NCI-H510A (cell line): ENCODE results near the gene TAF11L11.
"Not testable (repeated sequence)": the region's sequence is repeated elsewhere in the genome, so short reads cannot be mapped to it uniquely, and the experiment has no call there.

Experiments used
- DNase-seq: peaks from one replicate; lab custom pipeline; 2025; lab: John Stamatoyannopoulos, UW

Gene TAF11L11

DNA sequence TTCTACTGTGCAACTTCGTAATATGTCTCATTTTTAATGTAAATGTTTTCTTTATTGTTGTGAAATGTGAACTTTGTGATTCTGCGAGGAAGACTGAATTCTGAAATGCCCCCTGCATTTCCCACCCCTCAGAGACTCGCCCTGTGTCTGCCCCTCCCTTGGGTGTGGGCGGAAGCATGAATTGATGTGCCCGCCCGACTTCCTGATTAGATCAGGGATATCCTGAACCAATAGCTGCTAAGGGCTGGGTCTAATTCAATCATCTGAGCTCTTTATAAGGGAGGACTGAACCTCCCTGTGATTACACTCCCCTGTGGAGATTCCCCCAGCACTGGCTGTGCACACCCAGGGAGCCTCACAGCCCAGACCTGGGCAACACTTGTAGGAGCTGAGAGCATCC is at the start of gene TAF11L11:
TAF11L11 (plus strand) TSS at position 304 of the 400 bp plus-strand sequence.
- DNase-seq = not testable (repeated sequence)

DNA sequence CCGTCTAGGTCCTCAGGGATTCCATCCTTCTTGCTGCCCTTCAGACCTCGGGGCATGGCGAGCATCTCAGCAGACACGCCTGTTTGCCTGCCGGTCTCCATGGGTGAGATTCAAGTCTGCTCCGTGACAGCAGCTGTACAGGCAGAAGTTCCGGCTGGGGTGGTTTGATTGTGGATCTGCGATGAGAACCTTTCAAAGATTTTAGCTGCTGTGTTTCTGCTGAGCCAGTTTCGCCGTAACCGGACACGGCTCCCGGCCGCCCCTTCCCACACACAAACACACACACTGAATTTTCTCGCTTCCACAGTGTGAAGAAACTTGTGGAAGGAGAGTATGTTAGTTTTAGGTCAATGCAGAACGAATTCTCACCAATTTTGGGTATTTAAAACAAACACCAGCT is 18.3 kb upstream of the TAF11L11 start, which contains the start of gene TAF11L7:
TAF11L7 (minus strand) TSS at position 101 of the 400 bp plus-strand sequence.
- not testable (repeated sequence) for DNase-seq

DNA sequence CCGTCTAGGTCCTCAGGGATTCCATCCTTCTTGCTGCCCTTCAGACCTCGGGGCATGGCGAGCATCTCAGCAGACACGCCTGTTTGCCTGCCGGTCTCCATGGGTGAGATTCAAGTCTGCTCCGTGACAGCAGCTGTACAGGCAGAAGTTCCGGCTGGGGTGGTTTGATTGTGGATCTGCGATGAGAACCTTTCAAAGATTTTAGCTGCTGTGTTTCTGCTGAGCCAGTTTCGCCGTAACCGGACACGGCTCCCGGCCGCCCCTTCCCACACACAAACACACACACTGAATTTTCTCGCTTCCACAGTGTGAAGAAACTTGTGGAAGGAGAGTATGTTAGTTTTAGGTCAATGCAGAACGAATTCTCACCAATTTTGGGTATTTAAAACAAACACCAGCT is 13.1 kb upstream of the TAF11L11 start, which contains the start of gene TAF11L8:
TAF11L8 (minus strand) TSS at position 101 of the 400 bp plus-strand sequence.
- not testable (repeated sequence) for DNase-seq

DNA sequence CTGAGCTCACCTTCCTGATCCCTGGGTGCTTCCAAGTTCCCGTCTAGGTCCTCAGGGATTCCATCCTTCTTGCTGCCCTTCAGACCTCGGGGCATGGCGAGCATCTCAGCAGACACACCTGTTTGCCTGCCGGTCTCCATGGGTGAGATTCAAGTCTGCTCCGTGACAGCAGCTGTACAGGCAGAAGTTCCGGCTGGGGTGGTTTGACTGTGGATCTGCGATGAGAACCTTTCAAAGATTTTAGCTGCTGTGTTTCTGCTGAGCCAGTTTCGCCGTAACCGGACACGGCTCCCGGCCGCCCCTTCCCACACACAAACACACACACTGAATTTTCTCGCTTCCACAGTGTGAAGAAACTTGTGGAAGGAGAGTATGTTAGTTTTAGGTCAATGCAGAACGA is 9.7 kb upstream of the TAF11L11 start, which contains the start of gene TAF11L9:
TAF11L9 (minus strand) TSS at position 140 of the 400 bp plus-strand sequence.
- not testable (repeated sequence) for DNase-seq

DNA sequence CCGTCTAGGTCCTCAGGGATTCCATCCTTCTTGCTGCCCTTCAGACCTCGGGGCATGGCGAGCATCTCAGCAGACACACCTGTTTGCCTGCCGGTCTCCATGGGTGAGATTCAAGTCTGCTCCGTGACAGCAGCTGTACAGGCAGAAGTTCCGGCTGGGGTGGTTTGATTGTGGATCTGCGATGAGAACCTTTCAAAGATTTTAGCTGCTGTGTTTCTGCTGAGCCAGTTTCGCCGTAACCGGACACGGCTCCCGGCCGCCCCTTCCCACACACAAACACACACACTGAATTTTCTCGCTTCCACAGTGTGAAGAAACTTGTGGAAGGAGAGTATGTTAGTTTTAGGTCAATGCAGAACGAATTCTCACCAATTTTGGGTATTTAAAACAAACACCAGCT is 6.3 kb upstream of the TAF11L11 start, which contains the start of gene TAF11L10:
TAF11L10 (minus strand) TSS at position 101 of the 400 bp plus-strand sequence.
- DNase-seq = not testable (repeated sequence)

DNA sequence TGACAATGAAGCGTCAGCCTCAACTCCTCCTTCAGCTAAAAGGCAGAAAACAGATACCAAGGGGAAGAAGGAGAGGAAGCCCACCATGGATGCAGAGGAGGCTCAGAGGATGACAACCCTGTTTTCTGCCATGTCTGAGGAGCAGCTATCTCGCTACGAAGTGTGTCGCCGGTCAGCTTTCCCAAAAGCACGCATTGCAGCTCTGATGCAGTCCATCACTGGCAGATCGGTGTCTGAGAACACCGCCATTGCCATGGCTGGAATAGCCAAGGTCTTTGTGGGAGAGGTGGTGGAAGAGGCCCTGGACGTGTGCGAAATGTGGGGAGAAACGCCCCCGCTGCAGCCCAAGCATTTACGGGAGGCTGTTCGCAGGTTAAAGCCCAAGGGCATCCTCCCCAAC is 968 bp downstream of the TAF11L11 start:
- DNase-seq = no peak

DNA sequence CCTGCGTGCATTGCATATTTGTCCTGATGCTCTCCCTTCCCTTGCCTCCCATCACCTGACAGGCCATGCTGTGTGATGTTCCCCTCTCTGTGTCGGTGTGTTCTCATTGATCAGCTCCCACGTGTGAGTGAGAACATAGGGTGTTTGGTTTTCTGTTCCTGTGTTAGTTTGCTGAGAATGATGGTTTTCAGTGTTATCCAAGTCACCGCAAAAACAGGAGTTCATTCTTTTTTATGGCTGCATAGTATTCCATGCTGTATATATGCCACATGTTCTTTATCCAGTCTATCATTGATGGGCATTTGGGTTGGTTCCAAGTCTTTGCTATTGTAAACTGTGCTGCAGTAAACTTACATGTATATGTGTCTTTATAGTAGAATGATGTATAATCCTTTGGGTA is 3.5 kb downstream of the TAF11L11 start:
- not testable (repeated sequence) for DNase-seq

DNA sequence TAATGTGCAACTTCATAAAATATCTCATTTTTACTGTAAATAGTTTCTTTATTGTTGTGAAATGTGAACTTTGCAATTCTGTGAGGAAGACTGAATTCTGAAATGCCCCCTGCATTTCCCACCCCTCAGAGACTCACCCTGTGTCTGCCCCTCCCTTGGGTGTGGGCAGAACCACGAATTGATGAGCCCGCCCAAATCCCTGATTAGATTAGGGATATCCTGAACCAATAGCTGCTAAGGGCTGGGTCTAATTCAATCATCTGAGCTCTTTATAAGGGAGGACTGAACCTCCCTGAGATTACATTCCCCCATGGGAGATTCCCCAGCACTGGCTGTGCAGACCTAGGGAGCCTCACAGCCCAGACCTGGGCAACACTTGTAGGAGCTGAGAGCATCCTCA is 6.1 kb downstream of the TAF11L11 start, which contains the start of gene TAF11L12:
TAF11L12 (plus strand) TSS at position 301 of the 400 bp plus-strand sequence.
- DNase-seq = not testable (repeated sequence)

DNA sequence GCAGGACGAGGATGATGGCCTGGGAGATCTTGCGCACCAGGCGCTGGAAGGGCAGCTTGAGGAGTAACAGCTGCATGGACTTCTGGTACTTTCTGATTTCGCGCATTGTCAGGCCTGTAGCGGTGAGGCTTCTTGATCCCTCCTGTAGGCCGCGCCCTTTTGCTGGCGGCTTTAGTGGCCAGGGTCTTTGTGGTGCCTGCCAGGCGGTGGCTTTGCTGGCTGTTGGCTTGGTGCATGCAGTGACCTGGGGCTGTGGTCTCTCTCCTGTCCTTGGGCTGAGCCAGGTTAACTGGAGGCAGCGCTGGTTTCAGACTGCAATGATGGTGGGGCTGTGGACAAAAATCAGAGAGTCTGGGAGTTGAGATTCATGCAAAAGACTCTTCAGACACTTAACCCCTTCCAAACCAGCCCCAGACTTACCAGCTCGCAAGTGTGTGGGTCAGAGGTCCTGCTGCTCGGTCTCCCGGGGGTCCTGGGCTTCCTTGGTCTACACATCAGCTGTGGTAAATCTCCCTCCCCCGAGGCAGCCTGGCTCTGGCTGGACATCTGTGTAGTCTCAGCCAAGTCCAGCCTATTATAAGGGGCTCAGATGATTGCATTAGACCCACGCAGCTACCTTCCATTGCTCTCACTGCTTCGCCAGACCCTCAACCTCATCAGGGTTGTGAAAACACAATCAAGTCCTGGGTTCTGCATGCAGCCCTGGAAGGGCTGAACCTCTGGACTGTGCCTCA is 11.1 kb downstream of the TAF11L11 start:
- no peak for DNase-seq

DNA sequence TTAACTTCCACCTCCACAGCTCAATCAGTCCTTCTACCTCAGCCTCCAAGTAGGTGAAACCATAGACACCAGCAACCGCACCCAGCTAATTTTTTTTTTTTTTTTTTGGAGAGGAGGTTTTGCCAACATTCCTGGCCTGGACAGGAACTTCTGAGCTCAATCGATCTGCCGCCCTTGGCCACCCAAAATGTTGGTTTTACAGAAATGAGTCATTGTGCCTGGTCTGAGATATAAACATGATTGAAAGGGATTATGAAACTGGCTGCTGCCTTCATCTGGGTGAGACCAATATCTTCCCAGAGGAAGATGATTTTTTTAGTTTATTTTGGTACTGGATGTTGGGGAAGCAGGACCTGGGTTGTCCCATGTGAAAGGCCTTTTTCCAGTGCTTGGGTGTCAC is 15.4 kb downstream of the TAF11L11 start:
- DNase-seq = no peak

DNA sequence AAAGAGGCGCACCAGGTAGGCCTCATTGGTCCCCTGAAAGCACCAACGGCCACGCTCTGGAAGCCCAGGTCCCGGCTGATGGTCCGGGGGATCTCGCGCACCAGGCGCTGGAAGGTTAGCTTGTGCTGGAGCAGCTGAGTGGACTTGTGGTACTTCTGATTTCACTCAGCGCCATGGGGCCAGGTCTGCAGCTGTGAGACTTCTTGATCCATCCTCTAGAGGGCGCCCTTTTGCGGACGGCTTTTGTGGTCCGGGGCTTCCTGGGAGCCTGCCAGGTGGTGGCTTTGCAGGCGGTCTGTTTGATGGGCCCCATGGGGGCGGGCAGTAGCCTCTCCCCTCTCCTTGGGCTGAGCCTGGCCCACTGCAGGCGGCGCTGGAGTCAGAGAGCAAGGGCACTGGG is 16.6 kb downstream of the TAF11L11 start:
- no peak for DNase-seq

DNA sequence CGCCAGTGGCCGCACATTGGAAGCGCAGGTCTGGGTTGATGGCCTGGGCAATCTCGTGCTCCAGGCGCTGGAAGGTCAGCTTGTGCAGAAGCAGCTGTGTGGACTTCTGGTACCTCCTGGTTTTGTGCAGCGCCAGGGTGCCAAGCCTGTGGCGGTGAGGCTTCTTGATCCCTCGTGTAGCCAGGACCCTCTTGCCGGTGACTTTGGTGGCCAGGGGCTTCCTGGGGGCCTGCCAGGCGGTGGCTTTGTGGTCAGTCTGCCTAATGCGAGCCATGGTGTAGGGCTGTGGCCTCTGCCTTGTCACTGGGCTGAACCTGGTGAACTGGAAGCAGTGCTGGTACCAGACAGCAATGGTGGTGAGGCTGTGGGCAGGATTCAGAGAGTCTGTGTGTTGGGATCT is 21.7 kb downstream of the TAF11L11 start:
- no peak for DNase-seq

DNA sequence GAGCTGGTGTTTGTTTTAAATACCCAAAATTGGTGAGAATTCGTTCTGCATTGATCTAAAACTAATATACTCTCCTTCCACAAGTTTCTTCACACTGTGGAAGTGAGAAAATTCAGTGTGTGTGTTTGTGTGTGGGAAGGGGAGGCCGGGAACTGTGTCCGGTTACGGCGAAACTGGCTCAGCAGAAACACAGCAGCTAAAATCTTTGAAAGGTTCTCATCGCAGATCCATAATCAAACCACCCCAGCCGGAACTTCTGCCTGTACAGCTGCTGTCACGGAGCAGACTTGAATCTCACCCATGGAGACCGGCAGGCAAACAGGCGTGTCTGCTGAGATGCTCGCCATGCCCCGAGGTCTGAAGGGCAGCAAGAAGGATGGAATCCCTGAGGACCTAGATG is 27.8 kb downstream of the TAF11L11 start, which contains the start of gene TAF11L13:
TAF11L13 (plus strand) TSS at position 301 of the 400 bp plus-strand sequence.
- not testable (repeated sequence) for DNase-seq

DNA sequence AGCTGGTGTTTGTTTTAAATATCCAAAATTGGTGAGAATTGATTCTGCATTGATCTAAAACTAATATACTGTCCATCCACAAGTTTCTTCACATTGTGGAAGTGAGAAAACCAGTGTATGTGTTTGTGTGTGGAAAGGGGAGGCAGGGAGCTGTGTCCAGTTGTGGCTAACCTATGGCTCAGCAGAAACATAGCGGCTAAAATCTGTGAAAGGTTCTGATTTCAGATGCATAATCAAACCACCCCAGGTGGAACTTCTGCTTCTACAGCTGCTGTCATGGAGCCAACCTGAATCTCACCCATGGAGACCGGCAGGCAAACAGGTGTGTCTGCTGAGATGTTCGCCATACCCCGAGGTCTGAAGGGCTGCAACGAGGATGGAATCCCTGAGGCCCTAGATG is 30.2 kb downstream of the TAF11L11 start, which contains the start of gene TAF11L14:
TAF11L14 (plus strand) TSS at position 301 of the 400 bp plus-strand sequence.
- no peak for DNase-seq

DNA sequence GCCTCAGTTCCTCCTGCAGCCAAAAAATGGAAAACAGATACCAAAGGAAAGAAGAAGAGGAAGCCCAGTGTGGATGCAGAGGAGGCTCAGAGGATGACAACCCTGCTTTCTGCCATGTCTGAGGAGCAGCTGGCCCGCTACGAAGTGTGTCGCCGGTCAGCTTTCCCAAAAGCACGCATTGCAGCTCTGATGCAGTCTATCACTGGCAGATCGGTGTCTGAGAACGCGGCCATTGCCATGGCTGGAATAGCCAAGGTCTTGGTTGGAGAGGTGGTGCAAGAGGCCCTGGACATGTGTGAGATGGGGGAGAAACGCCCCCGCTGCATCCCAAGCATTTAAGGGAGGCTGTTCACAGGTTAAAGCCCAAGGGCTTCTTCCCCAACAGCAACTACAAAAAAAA is 45.2 kb downstream of the TAF11L11 start:
- not testable (repeated sequence) for DNase-seq

DNA sequence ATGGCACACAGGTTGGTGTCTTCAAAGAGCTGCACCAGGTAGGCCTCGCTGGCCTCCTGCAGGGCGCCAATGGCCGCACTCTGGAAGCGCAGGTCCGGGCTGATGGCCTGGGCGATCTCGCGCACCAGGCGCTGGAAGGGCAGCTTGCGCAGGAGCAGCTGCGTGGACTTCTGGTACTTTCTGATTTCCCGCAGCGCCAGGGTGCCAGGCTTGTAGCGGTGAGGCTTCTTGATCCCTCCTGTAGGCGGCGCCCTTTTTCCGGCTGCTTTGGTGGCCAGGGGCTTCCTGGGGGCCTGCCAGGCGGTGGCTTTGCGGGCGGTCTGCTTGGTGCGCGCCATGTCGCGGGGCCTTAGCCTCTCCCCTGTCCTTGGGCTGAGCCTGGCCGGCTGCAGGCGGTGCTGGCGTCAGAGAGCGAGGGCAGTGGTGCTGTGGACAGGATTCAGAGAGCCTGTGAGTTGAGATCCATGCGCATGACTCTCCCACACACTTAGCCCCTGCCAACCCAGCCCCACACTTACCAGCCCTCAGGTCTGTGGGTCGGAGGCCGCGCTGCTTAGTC is 51.3 kb downstream of the TAF11L11 start:
- DNase-seq = not testable (repeated sequence)
